SHP77 treated with DMSO at 0.1 percent for 48 hours (cell line): ENCODE results near the gene ZNF385D.

Experiments used
- DNase-seq: peaks from one replicate; lab custom pipeline; 2025; lab: John Stamatoyannopoulos, UW

The ZNF385D gene

DNA sequence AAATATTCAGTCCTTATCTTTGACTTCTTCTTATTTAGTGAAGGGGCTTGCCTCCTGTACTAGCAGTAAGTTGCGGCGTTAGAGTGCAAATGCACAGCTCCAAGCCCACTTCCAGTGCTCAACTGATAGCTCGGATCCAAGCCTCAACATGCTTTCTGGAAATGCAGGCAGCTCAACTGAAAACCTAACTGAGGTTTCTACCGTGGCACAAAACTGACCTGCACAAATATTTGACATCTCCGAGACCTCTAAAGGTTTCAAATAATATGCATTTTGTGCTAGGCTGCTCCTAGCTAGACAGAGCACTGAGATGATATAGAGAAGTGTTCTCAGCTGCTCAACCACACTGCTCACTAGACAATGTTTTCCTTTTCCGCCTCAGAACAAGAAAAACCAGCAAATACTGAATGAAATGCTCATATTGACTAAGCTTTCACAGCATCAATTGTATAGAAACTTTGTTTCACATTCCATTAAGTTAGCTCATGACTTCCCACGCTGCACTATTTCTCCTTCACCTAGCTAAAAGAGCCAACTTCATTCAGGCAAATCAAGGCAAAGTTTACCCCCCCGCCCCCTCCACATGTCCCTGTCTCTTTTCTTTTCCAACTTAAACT, 822 bp downstream of the ZNF385D start:
- no peak for DNase-seq

DNA sequence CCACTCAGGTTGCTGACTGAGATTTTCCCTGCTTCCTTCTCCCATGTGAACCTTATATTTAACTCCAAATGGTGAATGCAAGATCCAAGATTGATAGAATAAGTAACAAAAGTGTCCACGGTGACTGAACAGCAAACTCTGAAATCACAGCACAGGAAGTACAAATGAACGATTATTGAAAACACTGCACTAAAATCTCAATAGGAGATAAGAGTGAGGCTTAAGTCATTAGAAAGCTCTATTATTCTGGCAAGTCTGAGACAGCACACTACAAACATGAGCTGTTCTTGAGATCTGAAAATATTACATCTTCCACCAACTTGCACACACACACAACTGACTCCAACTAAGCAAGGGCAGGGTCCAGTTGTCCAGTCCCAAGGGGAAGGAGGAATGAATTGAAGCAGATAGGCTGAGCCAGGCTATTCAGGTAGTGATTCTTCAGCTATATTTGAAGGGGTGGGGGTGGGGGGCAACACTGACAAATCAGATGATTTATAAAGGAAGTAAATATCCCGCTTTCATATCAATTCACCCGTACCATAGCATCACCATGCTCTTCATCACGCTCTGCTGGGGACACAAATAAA, 2.9 kb downstream of the ZNF385D start:
- no peak for DNase-seq

DNA sequence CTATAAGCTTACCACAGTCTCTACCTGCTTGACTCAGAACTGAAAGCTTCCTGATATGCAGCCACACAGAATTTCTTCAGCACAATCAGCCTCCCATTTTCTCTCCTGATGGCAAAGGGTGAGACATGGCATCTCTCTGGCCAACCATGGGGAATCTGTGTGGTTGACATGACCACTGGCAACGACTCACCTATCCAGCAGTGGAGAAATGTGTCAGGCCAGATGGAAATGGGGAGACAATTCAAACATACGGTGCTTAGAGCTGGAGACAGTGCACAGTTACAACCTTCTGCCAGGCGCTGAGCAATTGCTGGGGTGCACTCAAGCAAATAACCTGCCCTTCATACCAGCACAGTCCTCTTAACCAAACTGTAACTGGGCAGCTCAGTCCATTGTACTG, 3.6 kb downstream of the ZNF385D start:
- DNase-seq = no peak

DNA sequence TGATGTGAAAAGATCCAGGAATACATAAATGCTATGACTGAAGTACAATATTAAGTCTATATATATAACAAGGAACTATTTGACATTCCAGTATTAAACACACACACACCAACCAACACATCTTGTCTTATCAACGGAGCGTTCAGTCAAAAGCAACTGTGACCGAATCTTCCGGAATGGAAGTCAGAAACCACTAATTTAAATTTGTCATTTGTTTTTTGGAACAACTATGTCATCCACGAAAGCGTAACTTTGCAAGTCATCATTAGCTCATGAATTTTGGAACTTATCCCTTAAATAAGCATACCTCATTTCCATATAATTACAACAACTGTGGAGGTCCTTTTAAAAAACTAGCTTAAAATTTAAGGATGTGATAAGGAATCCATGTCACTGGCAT, 5.0 kb downstream of the ZNF385D start:
- DNase-seq = no peak

DNA sequence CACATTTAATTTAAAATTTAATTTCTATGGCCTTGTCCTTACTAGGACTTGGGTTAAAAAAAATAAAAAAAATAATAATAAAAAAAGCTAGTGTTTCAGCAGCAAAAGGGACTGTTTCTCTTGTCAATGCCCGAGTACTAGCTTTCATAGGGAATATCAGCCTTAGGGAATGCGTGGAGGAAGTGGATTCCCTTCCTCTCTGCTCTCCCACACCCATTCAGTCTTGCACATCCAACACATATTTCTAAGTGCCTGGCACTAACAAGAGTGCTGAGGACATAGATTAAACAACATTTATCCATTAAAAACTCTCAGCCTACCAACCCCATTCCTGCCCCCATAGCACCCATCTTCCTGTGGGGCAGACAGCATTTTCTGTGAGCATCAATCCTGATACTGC, 6.2 kb downstream of the ZNF385D start:
- no peak for DNase-seq

DNA sequence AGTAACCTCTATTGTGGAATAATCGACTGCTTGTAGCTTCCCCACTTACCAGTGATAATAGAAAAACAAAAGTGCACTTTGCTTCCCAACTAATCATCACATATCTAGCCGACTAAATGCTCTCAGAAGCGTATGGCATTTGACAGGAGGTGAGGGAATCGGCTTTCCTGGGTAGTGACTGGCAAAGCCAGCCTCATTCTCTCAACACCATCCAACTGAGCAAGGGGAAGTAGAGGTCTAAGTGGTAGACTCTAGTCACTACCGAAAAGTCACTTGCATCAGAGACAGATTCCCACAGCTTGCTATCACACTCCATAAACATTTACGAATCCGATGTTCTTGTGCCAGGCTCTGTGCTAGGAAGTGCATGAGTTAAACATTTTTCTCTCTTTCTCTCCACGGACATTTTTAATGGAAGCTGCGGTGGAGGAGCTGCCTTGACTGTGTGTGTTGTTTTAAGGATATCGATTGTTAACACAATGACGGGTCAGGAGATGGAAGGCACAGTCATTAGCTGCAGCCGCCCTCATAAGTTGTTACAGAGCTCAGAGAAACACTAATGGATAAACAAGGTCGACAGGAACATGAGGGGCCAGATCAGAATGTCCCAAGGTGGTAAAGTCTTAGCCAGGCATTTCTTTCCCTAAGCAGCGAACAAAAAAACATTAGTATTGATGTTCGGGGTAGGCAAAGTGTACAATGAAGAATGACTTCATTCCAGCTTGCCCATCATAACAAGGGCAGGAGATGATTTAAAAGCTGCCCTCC, 11.9 kb downstream of the ZNF385D start:
- DNase-seq = no peak

DNA sequence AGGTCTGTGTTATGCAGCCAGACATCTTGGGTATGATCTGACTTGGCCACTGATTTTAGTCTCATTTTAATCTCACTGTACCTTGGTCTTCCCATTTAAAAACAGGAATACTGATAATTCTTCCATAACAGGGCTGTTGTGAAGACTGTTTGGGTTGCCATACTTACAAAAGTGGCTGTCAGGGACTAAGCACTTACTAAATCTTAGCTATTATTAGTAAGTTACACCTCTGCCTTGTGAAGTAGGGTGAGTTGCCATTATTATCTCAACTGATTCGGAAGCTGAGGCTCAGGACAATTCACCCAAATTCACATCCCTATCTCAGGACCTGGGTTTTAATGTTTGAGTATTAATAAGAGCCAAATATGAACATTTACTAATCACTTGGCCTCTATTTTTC, 12.7 kb downstream of the ZNF385D start:
- no peak for DNase-seq

DNA sequence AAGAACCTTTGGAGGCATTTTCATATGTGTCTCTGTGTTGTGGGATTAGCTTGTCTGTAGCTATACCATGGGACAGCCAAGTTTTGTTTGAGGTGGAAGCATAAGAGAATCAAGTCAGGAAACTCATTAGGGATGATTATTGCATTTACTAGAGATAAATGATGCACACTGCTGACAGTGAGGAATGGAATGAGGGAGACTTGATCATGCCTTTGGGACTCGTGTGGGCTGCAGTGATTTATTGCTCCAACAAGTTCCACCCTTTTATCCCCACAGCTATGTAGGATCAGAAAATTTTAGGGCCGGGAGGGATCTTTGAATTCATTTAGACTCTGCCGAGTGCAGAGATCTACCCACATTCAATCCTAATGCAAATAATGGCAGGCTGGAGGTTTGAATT, 16.3 kb downstream of the ZNF385D start:
- no peak for DNase-seq

DNA sequence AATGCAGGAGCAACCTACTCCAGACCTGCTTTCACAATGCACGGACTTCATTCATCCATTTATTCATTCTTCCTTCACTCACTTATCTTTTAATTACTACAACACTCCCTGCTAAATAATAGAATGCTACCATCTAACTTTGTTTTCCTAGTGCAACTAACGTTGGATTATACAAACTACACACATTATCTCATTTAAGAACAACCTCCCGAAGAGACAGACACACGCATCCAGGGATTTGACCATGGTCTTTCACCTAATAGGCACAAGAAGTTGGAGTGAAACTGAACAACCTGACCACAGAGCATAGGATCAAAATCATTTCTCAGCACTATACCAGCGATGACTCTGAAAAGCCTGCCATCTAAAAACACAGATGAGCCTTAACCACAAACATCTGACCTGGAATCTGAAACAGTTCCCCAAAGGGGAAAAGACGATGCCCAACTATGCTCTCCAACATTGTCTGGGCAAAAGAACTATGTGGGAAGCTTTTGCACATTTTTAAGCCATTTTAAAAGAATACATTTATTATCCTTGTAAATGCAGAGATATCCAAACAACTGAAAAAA, 21.0 kb downstream of the ZNF385D start:
- no peak for DNase-seq

DNA sequence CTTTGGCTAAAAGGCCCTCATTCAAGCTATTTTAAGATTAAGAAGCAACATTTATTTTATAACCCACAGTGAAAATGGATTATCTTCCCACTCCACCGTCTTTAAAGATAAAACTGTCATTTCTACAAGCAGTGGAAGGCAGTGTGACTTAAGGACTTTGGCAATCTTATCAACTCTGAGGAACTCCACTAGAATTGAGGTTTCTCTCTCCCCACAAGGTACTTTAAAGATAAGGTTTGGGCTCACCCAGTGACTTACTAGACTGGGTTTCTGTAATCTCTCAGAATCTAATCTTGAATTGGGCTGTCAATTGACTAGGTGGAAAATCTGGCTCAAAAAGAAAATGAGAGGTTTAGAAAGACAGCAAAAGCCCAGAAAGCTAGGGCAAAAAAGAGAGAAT, 21.7 kb downstream of the ZNF385D start:
- DNase-seq = no peak

DNA sequence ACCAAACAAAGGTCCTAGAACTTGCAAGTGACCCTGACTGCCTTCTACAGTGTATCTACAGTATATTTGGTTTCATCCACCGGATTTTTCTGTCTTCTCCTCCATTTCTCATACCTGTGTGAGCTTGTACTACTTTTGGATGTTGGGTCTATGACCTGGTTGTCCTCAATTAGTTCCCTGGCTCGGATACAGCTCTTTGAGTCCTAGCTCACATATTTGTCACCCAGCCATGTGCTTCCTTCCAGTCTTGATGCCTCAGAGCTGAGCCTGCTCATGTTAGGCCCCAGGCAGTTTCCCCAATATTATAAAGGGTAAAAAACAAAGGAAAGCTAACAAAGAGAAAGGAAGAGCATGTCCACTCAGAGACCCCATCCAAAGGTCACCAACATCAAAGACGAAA, 28.2 kb downstream of the ZNF385D start:
- no peak for DNase-seq

DNA sequence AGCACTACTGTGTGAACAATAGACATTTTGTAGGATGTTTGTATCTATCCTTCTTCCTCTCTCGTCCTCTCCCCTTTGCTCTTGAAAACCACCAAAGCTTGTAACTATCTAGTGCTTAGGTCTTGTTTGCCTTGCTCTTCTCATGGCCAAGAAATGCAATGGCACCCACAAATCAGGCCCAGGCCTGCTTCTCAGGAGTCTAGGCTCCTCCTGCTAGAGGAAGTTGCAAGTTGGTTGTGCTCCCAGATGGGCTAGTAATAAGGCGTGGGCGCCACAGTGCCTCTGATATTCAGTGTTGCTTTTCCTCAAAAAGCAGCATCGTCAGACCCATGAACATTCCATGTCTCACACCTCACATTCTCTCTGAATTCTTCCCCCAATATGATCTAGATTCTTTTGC, 28.7 kb downstream of the ZNF385D start:
- DNase-seq = no peak

DNA sequence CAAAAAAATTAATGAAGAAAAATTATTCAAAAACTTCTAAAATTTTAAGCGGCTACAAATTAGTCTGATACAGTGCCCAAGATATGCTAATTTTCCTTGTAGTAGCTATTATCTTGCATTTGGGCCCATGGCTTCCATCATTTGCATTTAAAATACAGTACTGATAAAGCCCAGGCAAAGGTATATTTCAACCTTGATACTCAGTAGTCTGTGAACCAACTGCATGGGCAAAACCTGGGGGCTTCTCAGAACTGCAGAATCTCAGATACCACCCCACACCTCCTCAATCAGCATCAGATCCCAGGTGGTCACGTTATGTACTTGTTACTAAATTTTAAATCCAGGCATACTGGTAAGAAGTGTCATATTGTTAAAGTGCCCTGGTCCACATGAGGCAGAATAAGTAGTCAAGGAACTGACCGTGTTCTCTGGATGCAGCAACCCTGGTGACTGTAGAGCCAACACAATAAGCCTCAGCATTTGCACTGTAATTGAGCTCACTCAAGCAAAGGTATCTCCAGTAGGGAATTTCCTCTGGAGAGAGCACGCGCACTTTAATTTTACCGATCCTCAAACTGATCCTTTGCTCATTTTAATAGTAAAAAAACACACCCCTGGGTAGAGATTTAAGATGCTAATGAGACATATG, 31.9 kb downstream of the ZNF385D start:
- DNase-seq = no peak

DNA sequence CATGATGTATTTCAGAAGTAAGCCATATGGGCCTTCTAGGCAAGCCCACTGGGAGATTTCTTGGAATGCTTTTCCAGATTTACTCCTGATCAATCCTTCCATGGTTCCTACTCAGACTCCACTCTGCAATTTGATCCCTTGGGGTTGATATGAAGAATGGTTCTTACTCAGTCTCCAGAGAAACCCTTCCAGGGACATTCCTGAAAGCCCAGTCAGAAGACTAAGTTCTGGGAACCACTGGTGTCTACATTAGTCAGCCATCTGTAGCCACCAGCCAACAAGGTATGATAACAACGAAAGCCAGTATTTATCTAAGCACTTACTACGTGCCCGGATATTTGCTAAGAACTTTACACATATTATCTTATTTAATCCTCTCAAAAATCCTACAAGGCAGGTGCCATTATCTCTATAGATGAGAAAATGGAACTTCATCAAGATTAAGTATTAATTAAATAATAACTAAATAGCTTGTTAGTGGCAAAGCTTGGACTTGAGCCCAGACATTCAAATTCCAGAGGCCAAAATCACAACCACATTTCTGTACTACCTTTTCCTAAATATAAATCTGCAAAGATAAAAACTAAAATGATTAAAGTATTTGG, 32.7 kb downstream of the ZNF385D start:
- no peak for DNase-seq

DNA sequence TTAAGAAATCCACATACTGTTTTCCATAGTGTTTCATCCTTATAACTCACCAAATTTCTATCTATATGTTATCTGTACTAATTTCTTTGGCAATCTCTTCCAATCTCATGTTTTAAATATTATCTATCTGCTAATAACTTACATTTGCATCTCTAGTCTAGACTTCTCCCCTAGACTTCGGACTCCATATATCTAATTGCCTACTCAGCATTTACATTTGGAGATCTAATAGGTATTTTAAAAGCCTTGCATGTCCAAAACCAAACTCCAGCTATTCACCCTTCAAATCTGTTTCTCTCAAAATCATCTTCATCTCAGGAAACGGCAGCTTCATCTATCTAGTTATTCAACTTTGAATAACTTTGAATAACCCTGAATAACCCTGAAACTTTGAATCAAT, 35.3 kb downstream of the ZNF385D start:
- DNase-seq = no peak

DNA sequence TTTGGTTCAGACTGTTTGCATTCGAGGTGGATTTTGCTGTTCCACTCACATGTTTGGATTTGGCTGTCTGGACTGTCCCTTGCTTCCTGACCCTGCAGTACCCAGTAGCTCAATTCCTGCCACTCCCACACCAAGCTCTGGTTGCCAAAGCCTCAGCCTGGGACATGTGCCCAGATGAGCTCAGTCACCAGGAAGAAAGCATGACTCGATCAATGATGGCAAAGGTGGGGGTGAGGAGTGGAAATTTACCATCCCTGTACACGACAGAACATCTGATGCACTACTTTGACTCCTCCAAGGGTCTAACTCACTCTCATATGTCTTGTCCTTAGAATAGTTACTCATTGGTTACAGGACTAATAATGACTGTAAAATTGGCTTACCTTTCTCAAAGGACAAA, 45.2 kb downstream of the ZNF385D start:
- no peak for DNase-seq

DNA sequence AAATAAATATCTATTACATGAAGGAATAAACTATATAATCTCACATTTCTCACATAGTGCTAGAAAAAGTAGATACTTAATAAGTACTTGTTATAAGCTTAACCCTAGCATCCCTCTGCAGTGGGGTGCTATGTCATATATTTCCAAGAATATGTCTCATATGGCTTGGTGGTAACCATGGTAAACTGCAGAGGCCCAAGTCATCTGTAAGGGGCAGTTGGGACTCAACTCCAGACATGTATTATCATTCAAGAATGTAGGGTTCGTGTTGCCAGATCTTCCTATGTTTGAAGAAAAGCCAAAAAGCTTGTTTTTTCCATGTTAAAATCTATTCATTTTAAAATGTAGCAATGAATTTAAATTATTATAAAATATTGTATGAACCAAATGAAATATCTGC, 46.2 kb downstream of the ZNF385D start:
- no peak for DNase-seq

DNA sequence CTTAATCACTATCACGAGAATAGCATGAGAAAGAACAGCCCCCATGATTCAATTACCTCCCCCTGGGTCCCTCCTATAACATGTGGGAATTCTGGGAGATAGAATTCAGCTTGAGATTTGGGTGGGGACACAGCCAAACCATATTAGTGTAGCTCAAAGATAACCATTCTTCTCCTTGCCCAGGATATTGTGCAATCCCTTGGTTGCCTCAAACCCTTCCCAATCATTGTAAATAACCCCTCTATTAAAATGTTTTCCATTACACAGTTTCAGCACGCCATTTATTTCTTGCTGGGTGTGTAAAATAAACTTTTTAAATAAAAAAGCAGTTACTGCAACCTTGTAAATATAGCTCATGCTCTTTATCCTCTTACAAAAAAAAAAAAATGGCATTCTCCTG, 47.7 kb downstream of the ZNF385D start:
- DNase-seq = no peak

DNA sequence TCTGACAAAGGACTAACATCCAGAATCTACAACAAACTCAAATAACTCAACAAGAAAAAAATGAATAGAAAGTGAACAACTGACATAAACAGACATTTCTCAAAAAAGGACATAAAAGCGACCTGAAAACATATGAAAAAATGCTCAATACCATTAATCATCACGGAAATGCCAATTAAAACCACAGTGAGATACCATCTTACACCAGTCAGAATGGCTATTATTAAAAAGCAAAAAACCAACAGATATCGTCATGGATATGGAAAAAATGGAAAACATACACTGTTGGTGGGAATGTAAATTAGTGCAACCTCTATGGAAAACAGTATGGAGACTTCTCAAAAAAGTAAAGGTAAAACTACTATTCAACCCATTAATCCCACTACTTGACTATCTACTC, 53.3 kb downstream of the ZNF385D start:
- DNase-seq = no peak

DNA sequence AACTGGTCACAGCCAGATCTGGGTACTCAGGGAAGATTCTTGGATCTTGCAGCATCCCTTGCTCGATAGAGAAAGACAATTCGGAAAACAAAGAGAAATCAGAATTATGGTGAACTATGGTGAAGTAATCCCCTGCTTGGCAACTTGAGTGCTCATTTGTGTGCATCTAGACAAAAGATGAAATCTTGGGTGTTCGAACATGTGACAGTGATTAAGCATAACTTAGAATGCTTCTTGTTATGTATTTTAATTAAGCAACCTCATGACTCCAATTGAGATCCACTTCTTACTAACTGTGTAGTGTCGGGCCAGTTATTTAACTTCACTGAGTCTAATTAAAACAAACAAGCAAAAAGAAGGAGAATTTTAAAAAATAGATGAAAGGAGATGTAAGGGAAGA, 56.5 kb downstream of the ZNF385D start:
- DNase-seq = no peak

DNA sequence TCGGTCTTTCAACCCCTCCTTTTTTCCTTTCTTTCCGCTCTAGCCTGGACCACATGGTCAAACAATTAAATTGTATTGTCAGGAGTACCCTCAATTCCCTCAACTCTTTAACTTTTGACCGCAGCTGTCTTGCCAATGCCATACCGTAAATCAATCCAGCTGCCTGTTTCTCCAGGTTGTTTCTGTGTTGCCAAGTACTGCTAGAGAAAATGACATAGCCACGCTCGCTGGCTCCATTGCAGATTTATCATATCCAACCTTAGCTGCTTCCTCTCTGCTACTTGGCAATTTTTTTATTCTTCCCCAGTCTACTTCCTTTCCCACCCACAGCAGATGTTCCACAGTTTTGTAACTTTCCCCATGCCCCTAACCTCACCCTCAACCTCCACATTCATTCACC, 60.0 kb downstream of the ZNF385D start:
- no peak for DNase-seq

DNA sequence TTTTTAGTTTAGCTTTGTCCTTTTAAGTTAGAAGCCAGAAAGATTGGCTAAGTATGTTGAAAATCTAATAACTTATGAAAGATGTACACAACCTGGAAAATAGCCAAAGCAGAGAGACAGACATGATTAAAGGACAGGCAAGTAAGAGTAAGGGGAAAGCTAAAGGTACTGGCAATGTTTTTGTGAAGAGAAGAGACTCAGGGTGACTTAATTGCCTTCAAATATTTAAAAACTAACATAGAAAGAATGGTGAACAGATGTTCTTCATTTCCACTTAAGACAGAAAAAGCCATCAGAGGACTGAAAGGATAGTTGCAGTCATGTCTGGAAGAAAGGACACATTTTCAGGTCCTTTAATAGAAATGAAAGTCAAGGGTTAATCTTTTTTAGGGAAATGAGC, 68.8 kb downstream of the ZNF385D start:
- DNase-seq = no peak
